K562 (cell line): Measurements from ENCODE around the gene ASCL3. TPM values are rescaled to one million over a fixed set of nuclear protein-coding genes. Genes with fewer than 3 reads are reported as not detected.

Experiments used
- ATAC-seq: fragments of 200-7000 bp; cut with Tn5 transposase; 3 replicates; pipeline ENCODE4 v1.9.1; 2020; ENCODE audit warnings: moderate library complexity
- BruUV-seq: library from RNA; stranded (reverse); fragments of 400-500 nt; replicated peaks from 2 replicates; lab custom pipeline; 2021; lab: Mats Ljungman, UMichigan
- CTCF ChIA-PET: fragments of 300-600 bp; formaldehyde crosslinking; extraction: SDS; loops from one replicate; lab custom pipeline; 2021; ENCODE audit warnings: low intra/inter-chr PET ratio; lab: Yijun Ruan, JAX
- POLR2A ChIA-PET: fragments of 300-600, 350-650 bp; sonication (Branson Sonifier 250); formaldehyde crosslinking; extraction: SDS; loops from one replicate; lab custom pipeline; 2021; ENCODE audit warnings: antibody characterized with exemption, inconsistent platforms; lab: Yijun Ruan, JAX
- DNase-seq, 4 experiments: peaks; one replicate each; pipeline versions ENCODE4 v3.0.0 to v3.0.0-alpha.2; 2011 to 2018; ENCODE audit warnings: low spot score in 3 of 4, mixed read lengths in 3 of 4; ENCODE audit errors: extremely low read depth in 1 of 4
- FAIRE-seq: peaks from 2 replicates; lab custom pipeline; 2011; peaks lifted over from hg19 to GRCh38; lab: Jason Lieb, UNC
- H2AFZ ChIP-seq: 2 replicates; pipeline ENCODE4 v1.6.0; 2011; ENCODE audit warnings: low read depth, low read length, control low read depth, inconsistent platforms
- H3K27ac ChIP-seq: fragments of 200-600 bp; 3 replicates; pipeline ENCODE4 v1.8.0; 2011; ENCODE audit warnings: low read depth, mild to moderate bottlenecking, control low read depth, inconsistent platforms, low read length, moderate library complexity, mixed read lengths; ENCODE audit errors: extremely low read depth
- H3K27me3 ChIP-seq, 2 experiments: fragments of 300-600 bp in 1 of 2; 2 replicates in 1 of 2; 3 replicates in 1 of 2; pipeline versions ENCODE4 v1.6.0 to v1.8.0; 2011; ENCODE audit warnings: inconsistent platforms in 2 of 2, low read length in 2 of 2, mild to moderate bottlenecking in 1 of 2, mixed read lengths in 1 of 2, moderate library complexity in 1 of 2; ENCODE audit not compliant: control insufficient read depth in 2 of 2, insufficient read depth in 2 of 2
- H3K36me3 ChIP-seq: fragments of 300-600 bp; 3 replicates; pipeline ENCODE4 v1.8.0; 2011; ENCODE audit warnings: mild to moderate bottlenecking, low read length, inconsistent platforms; ENCODE audit not compliant: control insufficient read depth, insufficient read depth
- H3K4me1 ChIP-seq, 2 experiments: fragments of 200-600 bp in 1 of 2; replicated peaks in 1 of 2; 2 replicates in 1 of 2; 3 replicates in 1 of 2; pipeline versions ENCODE4 v1.5.1 to v1.8.0; 2011; ENCODE audit warnings: inconsistent platforms in 2 of 2, low read length in 2 of 2, mild to moderate bottlenecking in 1 of 2, mixed read lengths in 1 of 2, moderate library complexity in 1 of 2; ENCODE audit not compliant: control insufficient read depth in 2 of 2, insufficient read depth in 2 of 2
- H3K4me2 ChIP-seq: 2 replicates; pipeline ENCODE4 v1.6.1; 2011; ENCODE audit warnings: low read length, control low read depth, inconsistent platforms, mixed read lengths; ENCODE audit not compliant: insufficient read depth
- H3K4me3 ChIP-seq: fragments of 200-600 bp; sonication (generic), shearing (Covaris generic); 2 replicates; pipeline ENCODE4 v1.5.1; 2016; ENCODE audit warnings: control low read depth, inconsistent platforms
- H3K79me2 ChIP-seq: fragments of 200-600 bp; 3 replicates; pipeline ENCODE4 v1.8.0; 2011; ENCODE audit warnings: low read length, inconsistent platforms; ENCODE audit not compliant: control insufficient read depth, insufficient read depth
- H3K9ac ChIP-seq, 2 experiments: 2 replicates each; pipeline versions ENCODE4 v1.6.0 to v1.6.1; 2011; ENCODE audit warnings: low read depth in 2 of 2, low read length in 2 of 2, control low read depth in 1 of 2, inconsistent platforms in 1 of 2, mild to moderate bottlenecking in 1 of 2, mixed read lengths in 1 of 2; ENCODE audit not compliant: insufficient read depth in 1 of 2
- H3K9me1 ChIP-seq: one replicate; pipeline ENCODE4 v1.6.0; 2011; ENCODE audit warnings: inconsistent platforms, mild to moderate bottlenecking, low read length, moderate library complexity; ENCODE audit not compliant: control insufficient read depth, insufficient read depth
- H3K9me3 ChIP-seq: replicated peaks from 2 replicates; pipeline ENCODE4 v1.5.1; 2011; ENCODE audit warnings: low read depth, low read length, inconsistent platforms; ENCODE audit not compliant: control insufficient read depth, insufficient read depth
- H4K20me1 ChIP-seq: replicated peaks from 2 replicates; pipeline ENCODE4 v1.6.1; 2011; ENCODE audit warnings: low read length, inconsistent platforms, mixed read lengths; ENCODE audit not compliant: control insufficient read depth, insufficient read depth
- CBX8 ChIP-seq: fragments of 200-600 bp; sonication (generic); IDR thresholded peaks from 2 replicates; pipeline ENCODE4 v1.6.1; 2012; ENCODE audit warnings: borderline replicate concordance, mixed run types, low read depth, mild to moderate bottlenecking, moderate library complexity, mixed read lengths, low read length, control low read depth, inconsistent platforms; ENCODE audit not compliant: poor library complexity, severe bottlenecking; ENCODE audit errors: extremely low read depth
- CEBPB ChIP-seq: fragments of 450-650 bp; IDR thresholded peaks from 2 replicates; pipeline ENCODE4 v1.6.1; 2016; ENCODE audit warnings: missing genetic modification characterization, missing compliant biosample characterization
- CGGBP1 ChIP-seq: fragments of 250-450 bp; sonication (Bioruptor Pico); IDR thresholded peaks from 2 replicates; pipeline ENCODE4 v1.9.0; 2021; ENCODE audit warnings: mild to moderate bottlenecking
- CHAMP1 ChIP-seq: fragments of 450-650 bp; IDR thresholded peaks from 2 replicates; pipeline ENCODE4 v1.6.1; 2016; ENCODE audit warnings: mild to moderate bottlenecking
- CREB5 ChIP-seq: fragments of 250-450 bp; sonication (Bioruptor Pico); IDR thresholded peaks from 2 replicates; pipeline ENCODE4 v1.5.0; 2020; ENCODE audit warnings: mild to moderate bottlenecking
- CSDE1 ChIP-seq, 2 experiments: fragments of 450-650 bp; IDR thresholded peaks; 2 replicates each; pipeline ENCODE4 v1.6.1; 2016; ENCODE audit warnings: mild to moderate bottlenecking in 1 of 2
- DDX20 ChIP-seq: fragments of 450-650 bp; IDR thresholded peaks from 2 replicates; pipeline ENCODE4 v1.6.1; 2016; ENCODE audit warnings: missing genetic modification characterization, low read depth, mild to moderate bottlenecking, missing compliant biosample characterization, moderate library complexity
- MLX ChIP-seq, 2 experiments: fragments of 450-650 bp in 1 of 2; sonication (generic) in 1 of 2; formaldehyde crosslinking; conservative IDR thresholded peaks; 2 replicates each; pipeline versions ENCODE4 v1.4.0 to v1.8.1; 2020 to 2022; ENCODE audit warnings: mild to moderate bottlenecking in 1 of 2, missing genetic modification reagents in 1 of 2
- NR2C1 ChIP-seq, 2 experiments: fragments of 450-650 bp; IDR thresholded peaks; 2 replicates each; pipeline ENCODE4 v1.6.1; 2017; ENCODE audit warnings: mild to moderate bottlenecking in 2 of 2, antibody characterized with exemption in 1 of 2, inconsistent platforms in 1 of 2, missing compliant biosample characterization in 1 of 2, missing genetic modification characterization in 1 of 2
- NR2F6 ChIP-seq: fragments of 450-650 bp; formaldehyde crosslinking; IDR thresholded peaks from 2 replicates; pipeline ENCODE4 v1.4.0; 2020; ENCODE audit warnings: mild to moderate bottlenecking
- PPARD ChIP-seq: fragments of 250-450 bp; sonication (Bioruptor Pico); IDR thresholded peaks from 2 replicates; pipeline ENCODE4 v1.8.0; 2022; ENCODE audit warnings: inconsistent platforms, mild to moderate bottlenecking, moderate library complexity
- RFX1 ChIP-seq: fragments of 450-650 bp; IDR thresholded peaks from 2 replicates; pipeline ENCODE4 v1.6.1; 2016; ENCODE audit warnings: mild to moderate bottlenecking, moderate library complexity
- SIX5 ChIP-seq, 2 experiments: IDR thresholded peaks; 2 replicates each; pipeline ENCODE4 v1.6.1; 2011; ENCODE audit warnings: low read length in 2 of 2, borderline replicate concordance in 1 of 2, low read depth in 1 of 2, mild to moderate bottlenecking in 1 of 2, moderate library complexity in 1 of 2; ENCODE audit not compliant: insufficient read depth in 1 of 2
- SPI1 ChIP-seq: IDR thresholded peaks from 2 replicates; pipeline ENCODE4 v1.6.1; 2011; ENCODE audit warnings: low read depth, low read length, control low read depth, borderline replicate concordance
- STAT5B ChIP-seq: fragments of 250-450 bp; sonication (Bioruptor Pico); IDR thresholded peaks from 2 replicates; pipeline ENCODE4 v1.8.0; 2021; ENCODE audit warnings: mild to moderate bottlenecking, inconsistent platforms
- THRB ChIP-seq: fragments of 450-650 bp; formaldehyde crosslinking; conservative IDR thresholded peaks from 2 replicates; pipeline ENCODE4 v1.4.0; 2022; ENCODE audit warnings: mild to moderate bottlenecking, missing genetic modification characterization
- ZKSCAN3 ChIP-seq: fragments of 250-450 bp; sonication (Bioruptor Pico); IDR thresholded peaks from 2 replicates; pipeline ENCODE4 v1.4.0; 2020
- WGBS: fragments of 100-300 bp; shearing (Covaris generic); methylation state at CpG from one replicate; pipeline ENCODE4 v1.1.6; 2016; ENCODE audit warnings: low coverage, mixed read lengths; ENCODE audit not compliant: insufficient coverage; ENCODE audit errors: missing lambda C conversion rate; 5-methylcytosine and 5-hydroxymethylcytosine counted together
- in situ Hi-C: fragments of 300-500 bp; cut with MboI; formaldehyde crosslinking; loops from 4 replicates; pipeline ENCODE4 v1.15.0; 2018; ENCODE audit warnings: inconsistent platforms, mixed read lengths
- intact Hi-C: fragments of 100-400 bp; cut with micrococcal nuclease; formaldehyde crosslinking; loops from 2 replicates; pipeline ENCODE4 v1.14.2; 2022
- polyA plus RNA-seq, 8 experiments: library from polyadenylated mRNA; depleted of rRNA in 4 of 8; stranded (reverse) in 5 of 8; unstranded in 3 of 8; fragments of >200 nt; fragmentation: Nextera tagmentation in 2 of 8; fragmentation: Illumina TruSeq in 1 of 8; extraction: Ambion mirVana in 2 of 8; extraction: Trizol in 1 of 8; gene quantifications; 2 replicates each; pipeline versions ENCODE4 v1.2.1 to v1.2.3, GENCODE V29; 2011 to 2014; ENCODE audit warnings: inconsistent platforms in 1 of 8, missing spikeins in 1 of 8
- total RNA-seq, 7 experiments: library from RNA; depleted of rRNA in 6 of 7; stranded (reverse); fragments of >200 nt in 6 of 7; fragmentation: Illumina TruSeq in 2 of 7; extraction: Trizol in 2 of 7; gene quantifications; 2 replicates each; pipeline versions ENCODE4 v1.2.1 to v1.2.3, GENCODE V29; 2011 to 2021; ENCODE audit warnings: low replicate concordance in 1 of 7

ASCL3 gene
- total and polyA plus RNA-seq, 9 of the 15 experiments (the other 6 are each of a cell fraction or from before 2014, with no cell fraction given) = not detected

- no peak for ATAC-seq
- Histone ChIP-seq H3K36me3 (peaks cover 24% of the 10 kb centered on the region; the same call in 2 of the 3 replicates), H3K9me1 (no peaks in the 10 kb centered on the region), H3K4me3 (no peak overlapping the region), H3K27me3 (no peaks in the 10 kb centered on the region; a peak in 1 of 5 replicates), H4K20me1 (no peaks in the 10 kb centered on the region), H3K4me2 (no peak overlapping the region), H2AFZ (no peak overlapping the region), H3K27ac (no peak overlapping the region), H3K9me3 (no peaks in the 10 kb centered on the region), H3K4me1 (no peaks in the 10 kb centered on the region), H3K9ac (no peak overlapping the region), H3K79me2 (no peaks in the 10 kb centered on the region)
- no peak for DNase-seq
- in situ Hi-C loops = no loop called here
- intact Hi-C loops = no loop called here
- WGBS = 59% methylated on average over 4 of the region's 5 CpGs
- no TSS peak for BruUV-seq
- TF ChIP-seq NR2C1 (IDR thresholded peaks at IDR 0.05) (no peak), NR2C1 (tag; IDR thresholded peaks at IDR 0.05) (no peak), STAT5B (CRISPR knock-in tag) (no peak), CREB5 (no peak), CEBPB (no peak), THRB (CRISPR knock-in tag) (no peak), CGGBP1 (CRISPR knock-in tag) (no peak), DDX20 (tag) (no peak), NR2F6 (CRISPR knock-in tag) (no peak), CHAMP1 (no peak), ZKSCAN3 (CRISPR knock-in tag) (no peak), PPARD (no peak), SPI1 (no peak), MLX (CRISPR knock-in tag; conservative IDR thresholded peaks at IDR 0.05) (no peak), CSDE1 (IDR thresholded peaks at IDR 0.05) (no peak), SIX5 (IDR thresholded peaks at IDR 0.05; ENCODE audit: borderline replicate concordance in 1 of 2, insufficient read depth in 1 of 2, low read depth in 1 of 2, low read length in 2 of 2) (no peak), RFX1 (no peak), CBX8 (no peak)
- FAIRE-seq = no peak
- ChIA-PET POLR2A (no interaction called here), CTCF (no interaction called here)
These were observed 17.1 kb downstream of the ASCL3 start for GRCh38 chr11:8925711-8926110.
